Smooth muscle cell of the brain vasculature (primary cell): ENCODE results near the gene BCKDK.
A peak's percentile ranks its signal among the peaks of the same experiment; 100 is the strongest.
"Not testable (repeated sequence)": the region's sequence is repeated elsewhere in the genome, so short reads cannot be mapped to it uniquely, and the experiment has no call there.

Source experiments
- DNase-seq: peaks from one replicate; pipeline ENCODE4 v3.0.0-alpha.2; 2012; ENCODE audit warnings: low read depth, low spot score

The BCKDK gene

GRCh38 chr16:31094424-31095120, 13.6 kb upstream of the BCKDK start, which contains the start of gene VKORC1:
VKORC1 (minus strand) TSS chr16:31094797; CDS start chr16:31094729, 68 bp downstream.
- DNase-seq: peak; percentile 94

- DNase-seq: no peak
Observed at GRCh38 chr16:31099860-31100638, 8.1 kb upstream of the BCKDK start.

- not testable (repeated sequence) for DNase-seq
Observed at GRCh38 chr16:31100876-31101641, 7.1 kb upstream of the BCKDK start.

- no peak for DNase-seq
Observed at GRCh38 chr16:31105677-31106213, 2.4 kb upstream of the BCKDK start.

GRCh38 chr16:31106509-31107464, 1.4 kb upstream of the BCKDK start:
- no peak for DNase-seq

GRCh38 chr16:31107465-31107867, 720 bp upstream of the BCKDK start:
- DNase-seq: no peak

GRCh38 chr16:31108794-31109558, 790 bp downstream of the BCKDK start:
- no peak for DNase-seq

- DNase-seq: no peak
Observed at GRCh38 chr16:31109622-31110021, 1.4 kb downstream of the BCKDK start.

GRCh38 chr16:31110106-31111034, 2.2 kb downstream of the BCKDK start:
- DNase-seq: no peak

GRCh38 chr16:31111881-31112466, 3.8 kb downstream of the BCKDK start:
- no peak for DNase-seq

GRCh38 chr16:31112711-31113110, 4.5 kb downstream of the BCKDK start:
- no peak for DNase-seq

GRCh38 chr16:31113121-31114120, 5.2 kb downstream of the BCKDK start:
- no peak for DNase-seq

GRCh38 chr16:31114468-31114867, 6.3 kb downstream of the BCKDK start:
- no peak for DNase-seq

GRCh38 chr16:31117384-31118222, 9.4 kb downstream of the BCKDK start, which contains the start of gene KAT8:
KAT8 (plus strand) TSS chr16:31117664; CDS start chr16:31117682, 18 bp downstream.
- DNase-seq: peak; percentile 96

GRCh38 chr16:31118223-31119155, 10.3 kb downstream of the BCKDK start:
- no peak for DNase-seq
